Activated CD4-positive, alpha-beta memory T cell treated with anti-CD3 and anti-CD28 coated beads, Interleukin-2, amount 10 ng/mL, durations not matched to agents 7 days and 5 days (primary cell): Measurements from ENCODE around the gene MED9. TPM values are rescaled to one million over a fixed set of nuclear protein-coding genes. Genes with fewer than 3 reads are reported as not detected.

Source experiments
- CTCF ChIA-PET: fragments of 350-600 bp; sonication (Branson Sonifier 250); formaldehyde crosslinking; loops from one replicate; lab custom pipeline; 2021; ENCODE audit warnings: antibody characterized with exemption, inconsistent platforms; lab: Charles Lee
- POLR2A ChIA-PET: fragments of 350-600 bp; sonication (Branson Sonifier 250); formaldehyde crosslinking; loops from one replicate; lab custom pipeline; 2021; ENCODE audit warnings: antibody characterized with exemption; lab: Charles Lee
- DNase-seq: peaks from one replicate; pipeline ENCODE4 v3.0.0-alpha.2; 2020
- H3K27ac Mint-ChIP-seq: one replicate; pipeline ENCODE4 v1.8.0; 2021; ENCODE audit warnings: mild to moderate bottlenecking, mixed read lengths
- H3K27me3 Mint-ChIP-seq: one replicate; pipeline ENCODE4 v1.8.0; 2021; ENCODE audit warnings: mixed read lengths
- H3K36me3 Mint-ChIP-seq: one replicate; pipeline ENCODE4 v1.8.0; 2021; ENCODE audit warnings: low read depth, mixed read lengths
- H3K4me1 Mint-ChIP-seq: one replicate; pipeline ENCODE4 v1.8.0; 2021; ENCODE audit warnings: mixed read lengths
- H3K4me3 Mint-ChIP-seq: one replicate; pipeline ENCODE4 v1.8.0; 2021; ENCODE audit warnings: mild to moderate bottlenecking, mixed read lengths
- H3K9me3 Mint-ChIP-seq: one replicate; pipeline ENCODE4 v1.8.0; 2021; ENCODE audit warnings: mixed read lengths
- total RNA-seq, 2 experiments: library from RNA; stranded (reverse); gene quantifications; one replicate each; pipeline ENCODE4 v1.2.3, GENCODE V29; 2021

Gene MED9
- total RNA-seq, 2 experiments from 2014 or later: 12.6 to 13.2 TPM

DNA sequence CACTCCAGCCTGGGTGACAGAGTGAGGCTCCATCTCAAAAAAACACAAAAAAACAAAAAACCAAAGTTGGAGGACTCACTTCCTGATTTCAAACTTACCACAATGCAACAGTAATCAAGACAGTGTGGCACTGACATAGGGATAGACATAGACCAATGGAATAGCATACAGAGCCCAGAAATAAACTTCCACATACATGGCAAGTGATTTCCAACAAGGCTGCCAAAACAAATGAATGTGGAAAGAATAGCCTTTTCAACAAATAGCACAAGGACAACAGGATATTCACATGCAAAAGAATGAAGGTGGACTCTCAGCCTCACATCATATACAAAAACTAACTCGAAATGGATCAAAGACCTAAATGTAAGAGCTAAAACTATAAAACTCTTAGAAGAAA lies 56.2 kb downstream of the MED9 start:
- Mint-ChIP-seq H3K27me3 (no peaks in the 10 kb centered on the region), H3K4me1 (no peaks in the 10 kb centered on the region), H3K36me3 (no peaks in the 10 kb centered on the region), H3K4me3 (no peak overlapping the region), H3K9me3 (no peaks in the 10 kb centered on the region), H3K27ac (no peak overlapping the region)
- CTCF ChIA-PET: no interaction called here
- POLR2A ChIA-PET: no interaction called here
- no peak for DNase-seq

DNA sequence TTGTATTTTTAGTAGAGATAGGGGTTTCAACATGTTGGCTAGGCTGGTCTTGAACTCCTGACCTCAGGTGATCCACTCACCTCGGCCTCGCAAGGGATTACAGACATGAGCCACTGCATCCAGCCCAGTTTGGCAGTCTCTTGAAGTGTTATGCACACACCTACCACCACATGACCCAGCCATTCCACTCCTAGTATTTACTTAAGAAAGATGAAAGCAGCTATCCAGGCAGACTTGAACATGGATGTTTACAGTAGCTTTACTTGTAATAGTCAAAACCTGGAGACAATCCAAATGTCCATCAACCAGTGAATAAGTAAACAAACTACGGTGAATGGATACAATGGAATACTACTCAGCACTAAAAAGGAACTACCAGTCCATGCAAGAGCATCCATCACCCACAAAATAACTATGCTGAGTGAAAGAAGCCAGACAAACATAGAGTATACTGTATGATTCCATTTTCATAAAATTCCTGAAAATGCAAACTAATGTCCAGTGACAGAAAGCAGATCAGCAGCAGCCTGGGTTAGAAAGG lies 57.2 kb downstream of the MED9 start:
- H3K9me3 Mint-ChIP-seq: no peaks in the 10 kb centered on the region
- H3K27ac Mint-ChIP-seq: no peak overlapping the region
- H3K27me3 Mint-ChIP-seq: no peaks in the 10 kb centered on the region
- DNase-seq: no peak
- H3K4me1 Mint-ChIP-seq: no peaks in the 10 kb centered on the region
- H3K4me3 Mint-ChIP-seq: no peak overlapping the region
- H3K36me3 Mint-ChIP-seq: no peaks in the 10 kb centered on the region
- ChIA-PET POLR2A (no interaction called here), CTCF (no interaction called here)

DNA sequence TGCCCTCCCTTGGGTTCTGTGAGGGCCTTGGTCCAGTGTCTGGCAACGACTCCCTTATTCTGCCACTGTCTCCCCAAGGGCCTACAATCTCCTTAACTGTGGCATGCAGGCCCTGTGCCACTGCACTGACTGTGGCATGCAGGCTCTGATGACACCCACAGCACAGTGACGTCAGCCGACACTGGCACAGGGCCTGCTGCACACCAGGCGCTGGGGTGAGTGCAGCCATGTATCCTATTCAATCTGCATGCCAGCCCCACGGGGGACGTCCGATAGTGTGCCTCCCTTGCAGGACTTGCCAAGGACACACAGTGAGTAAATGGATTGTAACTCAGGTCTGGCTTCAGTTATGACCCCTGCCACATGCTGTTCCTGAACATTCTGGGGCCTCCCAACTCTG lies 59.2 kb downstream of the MED9 start:
- H3K27me3 Mint-ChIP-seq: no peaks in the 10 kb centered on the region
- DNase-seq: no peak
- POLR2A ChIA-PET: no interaction called here
- no peaks in the 10 kb centered on the region for H3K9me3 Mint-ChIP-seq
- no peak overlapping the region for H3K27ac Mint-ChIP-seq
- CTCF ChIA-PET: no interaction called here
- no peak overlapping the region for H3K4me3 Mint-ChIP-seq
- no peaks in the 10 kb centered on the region for H3K36me3 Mint-ChIP-seq
- H3K4me1 Mint-ChIP-seq: no peaks in the 10 kb centered on the region

DNA sequence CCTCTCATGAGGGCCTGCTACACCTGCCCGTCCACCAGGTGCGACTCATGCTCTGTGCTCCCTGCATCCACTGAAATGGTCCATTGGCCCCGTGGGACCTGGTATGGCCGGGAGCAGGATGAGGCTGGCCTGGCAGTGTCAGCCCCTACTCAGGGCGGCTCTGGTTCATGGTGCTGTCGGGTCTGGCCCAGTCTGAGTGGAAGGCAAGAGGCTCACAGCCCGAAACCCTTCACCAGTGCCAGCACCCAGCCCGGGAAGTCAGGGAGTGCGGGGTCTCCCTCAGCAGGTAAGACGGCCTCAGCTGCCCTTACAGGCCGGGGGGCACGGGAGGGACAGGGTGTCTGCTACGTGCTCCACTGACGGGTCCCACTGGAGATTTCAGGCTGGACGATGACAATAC lies 59.9 kb downstream of the MED9 start:
- ChIA-PET CTCF (no interaction called here), POLR2A (no interaction called here)
- Mint-ChIP-seq H3K36me3 (no peaks in the 10 kb centered on the region), H3K27ac (no peak overlapping the region), H3K4me1 (no peaks in the 10 kb centered on the region), H3K4me3 (no peak overlapping the region), H3K9me3 (no peaks in the 10 kb centered on the region), H3K27me3 (no peaks in the 10 kb centered on the region)
- no peak for DNase-seq

DNA sequence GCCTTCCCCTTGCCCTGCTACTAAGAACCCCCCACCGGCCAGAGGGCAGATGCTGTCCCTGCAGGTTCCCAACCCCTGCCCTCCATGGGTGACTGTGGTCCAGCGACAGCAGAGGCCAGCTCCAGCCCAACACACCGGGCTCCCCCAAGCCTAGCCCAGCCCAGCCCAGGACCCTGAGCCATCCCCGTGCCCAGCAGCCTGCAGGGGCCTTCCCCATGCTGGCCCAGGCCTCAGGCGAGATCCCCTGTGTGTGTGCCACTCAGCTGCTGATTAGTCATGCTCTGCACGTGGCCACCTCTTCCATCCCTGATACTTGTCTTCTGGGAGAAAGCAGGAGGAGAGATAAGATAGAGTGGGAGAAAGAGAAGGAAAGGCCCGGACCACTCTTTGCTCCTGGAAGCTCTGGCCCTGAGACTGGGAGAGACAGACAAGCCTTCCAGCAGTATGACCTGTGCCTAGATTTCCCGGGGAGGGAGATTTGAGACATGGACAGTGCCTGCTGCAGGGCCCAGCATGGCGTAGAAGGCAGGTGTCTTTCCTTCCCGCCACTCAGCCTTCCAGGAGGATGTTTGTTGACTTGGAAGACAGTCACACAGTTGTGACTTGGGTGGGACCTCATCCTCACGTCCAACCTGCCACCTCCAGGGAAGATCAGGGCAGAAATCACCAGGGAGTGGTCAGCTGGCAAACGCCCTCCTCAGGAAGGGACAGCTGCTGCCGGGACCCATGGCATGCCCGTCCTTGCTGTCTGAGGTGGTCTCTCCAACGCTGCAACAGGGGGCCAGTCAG lies 60.7 kb downstream of the MED9 start:
- POLR2A ChIA-PET: no interaction called here
- CTCF ChIA-PET: interaction anchor here (1.8 kb wide), 1 partner anchor 41 kb away, joined by 6 read pairs; the partner anchor contains the start of gene RASD1
- H3K36me3 Mint-ChIP-seq: no peaks in the 10 kb centered on the region
- no peaks in the 10 kb centered on the region for H3K4me1 Mint-ChIP-seq
- no peaks in the 10 kb centered on the region for H3K9me3 Mint-ChIP-seq
- H3K27me3 Mint-ChIP-seq: no peaks in the 10 kb centered on the region
- no peak overlapping the region for H3K27ac Mint-ChIP-seq
- no peak for DNase-seq
- no peak overlapping the region for H3K4me3 Mint-ChIP-seq

DNA sequence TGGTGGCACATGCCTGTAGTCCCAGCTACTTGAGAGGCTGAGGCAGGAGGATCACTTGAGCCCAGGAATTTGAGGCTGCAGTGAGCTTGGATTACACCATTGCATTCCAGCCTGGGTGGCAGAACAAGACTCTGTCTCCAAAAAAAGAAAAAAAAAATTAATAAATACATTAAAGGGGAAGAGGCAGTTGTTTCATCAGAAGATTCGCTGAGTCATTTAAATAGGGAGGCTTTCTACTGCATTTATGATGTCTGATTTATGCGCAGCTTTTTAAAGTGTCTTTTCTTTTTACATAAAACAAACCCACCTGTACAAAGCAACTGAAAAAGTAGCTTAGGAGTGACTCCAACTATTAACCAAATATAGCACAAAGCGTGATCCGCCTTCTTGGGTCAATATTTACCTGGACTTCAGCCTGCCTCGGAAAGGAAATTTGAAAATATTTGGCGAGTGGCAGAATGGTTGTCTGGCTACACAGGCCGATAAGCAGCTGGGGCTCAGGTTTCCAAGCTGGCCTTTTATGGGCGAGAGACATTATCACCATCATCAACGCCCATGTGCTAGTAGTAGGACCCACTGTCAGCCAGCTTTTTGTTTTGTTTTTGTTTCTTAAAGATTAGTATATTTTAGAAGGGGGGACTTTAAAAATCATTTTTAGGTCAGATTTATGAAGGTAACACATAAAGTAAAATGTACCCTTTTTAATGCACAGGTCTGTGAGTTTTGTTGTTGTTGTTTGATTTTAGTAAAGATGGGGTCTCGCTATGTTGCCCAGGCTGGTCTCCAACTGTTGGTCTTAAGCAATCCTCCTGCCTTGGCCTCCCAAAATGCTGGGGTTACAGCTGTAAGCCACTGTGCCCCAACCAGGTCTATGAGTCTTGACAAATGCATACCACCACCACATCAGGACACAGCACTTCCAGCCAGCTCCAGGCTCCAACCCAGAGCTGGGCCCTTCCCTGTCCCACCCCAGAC lies 61.9 kb downstream of the MED9 start:
- no peaks in the 10 kb centered on the region for H3K9me3 Mint-ChIP-seq
- H3K27ac Mint-ChIP-seq: no peak overlapping the region
- H3K4me3 Mint-ChIP-seq: no peak overlapping the region
- POLR2A ChIA-PET: no interaction called here
- CTCF ChIA-PET: interaction anchor here (1.8 kb wide), 1 partner anchor 42 kb away, joined by 6 read pairs; the partner anchor contains the start of gene RASD1
- H3K36me3 Mint-ChIP-seq: no peaks in the 10 kb centered on the region
- DNase-seq: no peak
- H3K4me1 Mint-ChIP-seq: no peaks in the 10 kb centered on the region
- no peaks in the 10 kb centered on the region for H3K27me3 Mint-ChIP-seq

DNA sequence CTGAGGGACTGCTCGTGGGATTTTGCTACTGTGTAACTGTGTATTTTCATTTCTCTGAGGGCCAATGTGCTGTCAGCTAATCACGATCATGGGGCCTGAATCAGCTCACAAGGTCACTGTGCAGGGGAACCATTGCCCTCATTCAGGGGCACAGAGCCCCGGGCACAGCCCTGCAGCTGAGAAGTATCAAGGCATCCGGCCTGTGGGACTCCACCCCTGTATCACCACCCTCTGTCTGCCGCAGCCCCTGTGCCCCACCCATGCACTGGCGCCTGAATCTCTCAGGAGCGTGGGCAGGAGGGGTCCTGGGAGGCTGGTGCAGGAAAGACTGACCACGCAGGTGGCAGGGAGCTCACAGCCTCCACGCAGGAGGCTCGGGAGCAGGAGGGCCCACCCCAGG lies 62.8 kb downstream of the MED9 start:
- ChIA-PET POLR2A (no interaction called here), CTCF (interaction anchor here (1.3 to 1.8 kb wide), 2 partner anchors 43 to 103 kb away, joined by 3 to 6 read pairs; partner anchors contain the start of gene RASD1)
- H3K36me3 Mint-ChIP-seq: no peaks in the 10 kb centered on the region
- DNase-seq: no peak
- no peak overlapping the region for H3K4me3 Mint-ChIP-seq
- H3K9me3 Mint-ChIP-seq: no peaks in the 10 kb centered on the region
- no peak overlapping the region for H3K27ac Mint-ChIP-seq
- no peaks in the 10 kb centered on the region for H3K27me3 Mint-ChIP-seq
- H3K4me1 Mint-ChIP-seq: no peaks in the 10 kb centered on the region

DNA sequence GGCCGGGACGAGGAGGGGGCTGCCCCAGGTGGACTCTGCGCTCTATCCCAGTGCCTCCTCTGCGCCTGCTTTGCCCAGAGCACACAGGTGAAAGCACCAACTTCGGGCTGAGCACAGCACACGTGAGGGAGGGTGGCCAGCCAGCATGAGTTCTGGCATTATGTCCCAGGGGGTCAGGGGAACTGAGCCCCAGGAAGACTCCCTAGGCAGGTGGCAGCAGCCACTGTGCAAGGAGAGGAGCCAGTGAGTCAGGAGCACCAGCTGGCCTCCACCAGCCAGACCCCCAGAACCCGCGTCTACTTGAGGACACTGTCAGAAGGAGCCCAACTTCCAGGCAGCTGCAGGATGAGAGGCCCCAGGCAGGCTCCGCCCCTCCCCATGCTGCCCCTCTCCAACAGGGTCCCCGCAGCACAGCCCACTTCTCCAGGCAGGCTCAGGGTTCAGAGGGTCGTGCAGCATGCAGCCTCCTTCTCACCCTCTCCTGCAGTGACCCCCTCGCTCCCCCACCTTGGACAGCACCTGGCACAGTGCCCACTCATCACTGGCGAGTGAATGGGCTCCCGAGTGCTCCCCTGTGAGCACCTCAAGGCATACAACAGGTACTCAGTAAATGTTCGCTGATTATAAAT lies 63.6 kb downstream of the MED9 start:
- ChIA-PET POLR2A (no interaction called here), CTCF (interaction anchor here (1.3 kb wide), 1 partner anchor 102 kb away, joined by 3 read pairs; no protein-coding TSS in a partner anchor)
- H3K36me3 Mint-ChIP-seq: no peaks in the 10 kb centered on the region
- no peak overlapping the region for H3K4me3 Mint-ChIP-seq
- no peaks in the 10 kb centered on the region for H3K27me3 Mint-ChIP-seq
- no peaks in the 10 kb centered on the region for H3K4me1 Mint-ChIP-seq
- no peak overlapping the region for H3K27ac Mint-ChIP-seq
- no peak for DNase-seq
- H3K9me3 Mint-ChIP-seq: no peaks in the 10 kb centered on the region

DNA sequence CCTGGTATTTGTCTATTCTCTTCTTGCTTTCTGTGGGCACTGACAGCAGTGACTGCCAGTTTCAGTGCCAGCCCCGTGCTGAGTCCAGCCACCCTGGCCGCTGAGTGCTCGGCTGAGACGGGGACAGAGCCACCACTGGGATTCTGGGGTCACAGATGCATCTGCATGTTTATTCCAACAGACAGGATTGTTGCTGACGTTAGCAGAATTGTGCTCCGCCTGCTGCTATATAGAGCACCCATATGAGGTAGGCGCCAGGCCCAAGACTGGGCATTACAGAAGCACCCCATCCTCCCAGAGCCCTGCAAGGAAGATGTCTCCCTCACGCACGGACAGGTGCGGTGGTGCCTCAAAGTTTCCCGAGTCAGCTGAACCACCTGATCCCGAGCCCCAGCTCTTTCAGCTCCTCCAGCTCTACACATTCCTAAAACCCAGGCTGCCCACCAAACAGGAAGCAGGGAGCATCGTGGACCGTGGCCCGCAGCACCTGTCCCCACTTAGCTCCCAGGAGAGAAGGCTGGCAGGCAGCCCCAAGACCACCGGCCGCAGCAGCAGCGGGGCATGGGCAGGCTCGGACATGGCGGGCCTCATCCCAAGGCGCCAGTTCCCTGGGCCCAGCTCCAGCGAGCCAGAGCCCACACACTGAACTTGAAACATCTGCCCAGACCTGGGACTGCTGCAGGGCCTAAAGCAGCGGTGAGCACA lies 64.3 kb downstream of the MED9 start:
- no peaks in the 10 kb centered on the region for H3K9me3 Mint-ChIP-seq
- H3K27me3 Mint-ChIP-seq: no peaks in the 10 kb centered on the region
- H3K36me3 Mint-ChIP-seq: no peaks in the 10 kb centered on the region
- H3K4me3 Mint-ChIP-seq: no peak overlapping the region
- no peaks in the 10 kb centered on the region for H3K4me1 Mint-ChIP-seq
- no peak overlapping the region for H3K27ac Mint-ChIP-seq
- POLR2A ChIA-PET: no interaction called here
- DNase-seq: no peak
- CTCF ChIA-PET: no interaction called here

DNA sequence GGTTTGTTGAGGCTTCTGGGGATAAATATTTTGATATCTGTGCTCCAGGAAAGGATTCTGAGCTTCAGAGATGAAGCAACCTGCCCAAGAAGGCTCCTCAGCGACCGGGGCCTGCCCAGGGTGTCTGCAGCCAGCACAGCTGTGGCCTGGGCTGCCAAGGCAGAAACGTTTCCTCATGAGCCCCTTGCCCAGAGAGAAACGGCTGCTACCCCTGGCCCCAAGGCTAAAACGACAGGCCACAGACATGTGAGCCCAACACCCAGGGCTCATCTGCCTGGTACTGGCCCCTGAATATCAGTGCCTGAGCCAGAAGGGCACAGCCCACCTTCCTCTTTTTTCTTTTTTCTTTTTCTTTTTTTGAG lies 64.8 kb downstream of the MED9 start:
- POLR2A ChIA-PET: no interaction called here
- no peak overlapping the region for H3K4me3 Mint-ChIP-seq
- H3K4me1 Mint-ChIP-seq: no peaks in the 10 kb centered on the region

More for the DNA sequence above, 64.8 kb downstream of the MED9 start:
- no peaks in the 10 kb centered on the region for H3K9me3 Mint-ChIP-seq
- DNase-seq: no peak
- CTCF ChIA-PET: no interaction called here
- H3K27ac Mint-ChIP-seq: no peak overlapping the region
- no peaks in the 10 kb centered on the region for H3K36me3 Mint-ChIP-seq
- H3K27me3 Mint-ChIP-seq: no peaks in the 10 kb centered on the region
